ENCODE data around the gene DENND1A. TPM values are rescaled to one million over a fixed set of nuclear protein-coding genes. Genes with fewer than 3 reads are reported as not detected.

The DENND1A gene
- polyA plus RNA-seq, 1 experiment = 16.2 TPM

GRCh38 chr9:123832176-123832575 is 97.8 kb downstream of the DENND1A start:
- Histone ChIP-seq H3K4me3 (ENCODE audit: low read depth, low read length) (no peak overlapping the region), H3K9me3 (ENCODE audit: control insufficient read depth, insufficient read depth, low read length) (peaks cover 2% of the 10 kb centered on the region; the same call in 1 of the 2 replicates), H3K27me3 (ENCODE audit: control insufficient read depth, insufficient read depth, low read length) (no peaks in the 10 kb centered on the region), H3K27ac (ENCODE audit: low read depth, low read length) (no peak overlapping the region)
- no peak for TF ChIP-seq CTCF (IDR thresholded peaks at IDR 0.05; ENCODE audit: low read depth, low read length)
- ChIA-PET POLR2A (no interaction called here), CTCF (no interaction called here)
- no peak for DNase-seq (ENCODE audit: low read depth, low spot score)

GRCh38 chr9:123828449-123828848 is 101.5 kb downstream of the DENND1A start:
- POLR2A ChIA-PET = no interaction called here
- no peaks in the 10 kb centered on the region for H3K27me3 ChIP-seq (ENCODE audit: control insufficient read depth, insufficient read depth, low read length)
- H3K9me3 ChIP-seq (ENCODE audit: control insufficient read depth, insufficient read depth, low read length) = peaks cover 2% of the 10 kb centered on the region; the same call in 1 of the 2 replicates
- no peak overlapping the region for H3K27ac ChIP-seq (ENCODE audit: low read depth, low read length)
- no peak overlapping the region for H3K4me3 ChIP-seq (ENCODE audit: low read depth, low read length)
- no peak for TF ChIP-seq CTCF (IDR thresholded peaks at IDR 0.05; ENCODE audit: low read depth, low read length)
- CTCF ChIA-PET = no interaction called here
- DNase-seq (ENCODE audit: low read depth, low spot score) = no peak

DNA sequence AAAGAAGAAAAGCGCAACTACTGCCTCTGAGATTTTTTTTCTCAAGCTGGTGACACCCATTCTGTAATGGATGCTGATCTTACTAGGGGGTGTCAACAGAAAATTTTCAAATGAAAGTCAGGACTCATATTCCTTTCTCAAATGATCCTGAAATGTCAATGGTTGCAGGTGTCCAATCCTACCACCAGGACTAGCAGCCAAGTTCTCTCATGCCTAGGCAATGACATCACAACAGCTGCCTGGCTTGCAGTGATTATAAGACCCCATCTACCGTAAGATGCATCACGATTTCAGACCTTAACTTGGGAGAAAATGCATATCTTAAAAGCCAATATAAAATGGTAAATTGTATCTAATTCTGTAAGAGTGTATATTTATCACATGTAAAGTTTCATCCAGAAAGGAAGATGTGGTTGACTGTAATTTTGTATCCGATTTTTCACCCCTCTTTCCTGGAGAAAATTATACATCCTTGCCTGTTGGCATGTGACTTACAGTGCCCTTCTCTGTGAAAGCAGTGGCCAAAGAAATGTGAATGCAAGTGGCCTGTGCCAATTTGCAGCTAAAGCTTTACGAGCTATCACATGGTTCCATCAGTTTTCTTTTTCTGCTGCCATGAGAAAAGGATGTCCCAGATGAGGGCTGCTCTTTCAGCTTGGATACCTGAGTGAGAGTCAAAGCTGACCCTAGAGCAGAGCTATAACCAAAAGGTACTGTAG is 104.4 kb downstream of the DENND1A start:
- Histone ChIP-seq H3K4me3 (ENCODE audit: low read depth, low read length) (no peak overlapping the region), H3K27me3 (ENCODE audit: control insufficient read depth, insufficient read depth, low read length) (no peaks in the 10 kb centered on the region), H3K9me3 (ENCODE audit: control insufficient read depth, insufficient read depth, low read length) (peaks cover 2% of the 10 kb centered on the region; the same call in 1 of the 2 replicates), H3K27ac (ENCODE audit: low read depth, low read length) (no peak overlapping the region)
- POLR2A ChIA-PET = no interaction called here
- CTCF ChIA-PET = interaction anchor here (0.7 kb wide), 1 partner anchor 9 kb away, joined by 4 read pairs; no protein-coding TSS in a partner anchor
- no peak for DNase-seq (ENCODE audit: low read depth, low spot score)
- peak; percentile 51 for TF ChIP-seq CTCF (IDR thresholded peaks at IDR 0.05; ENCODE audit: low read depth, low read length)

- CTCF ChIA-PET = no interaction called here
- no peaks in the 10 kb centered on the region for H3K27me3 ChIP-seq (ENCODE audit: control insufficient read depth, insufficient read depth, low read length)
Observed at GRCh38 chr9:123823194-123823947, 106.6 kb downstream of the DENND1A start.

More at GRCh38 chr9:123823194-123823947, 106.6 kb downstream of the DENND1A start:
- DNase-seq (ENCODE audit: low read depth, low spot score) = no peak
- POLR2A ChIA-PET = no interaction called here
- Histone ChIP-seq H3K9me3 (ENCODE audit: control insufficient read depth, insufficient read depth, low read length) (no peaks in the 10 kb centered on the region), H3K27ac (ENCODE audit: low read depth, low read length) (no peak overlapping the region), H3K4me3 (ENCODE audit: low read depth, low read length) (no peak overlapping the region)
- no peak for TF ChIP-seq CTCF (IDR thresholded peaks at IDR 0.05; ENCODE audit: low read depth, low read length)
